IMR-90 (cell line): ENCODE results near the gene LRPPRC.

Experiments
- CTCF ChIP-seq: conservative IDR thresholded peaks from 2 replicates; pipeline ENCODE4 v1.5.1; 2012; ENCODE audit warnings: mild to moderate bottlenecking, low read depth, low read length, improper control_type of control experiment
- MAZ ChIP-seq: IDR thresholded peaks from 2 replicates; pipeline ENCODE4 v1.6.1; 2012; ENCODE audit warnings: low read depth, mild to moderate bottlenecking, low read length, improper control_type of control experiment, moderate library complexity, borderline replicate concordance
- POLR2A ChIP-seq: IDR thresholded peaks from 2 replicates; pipeline ENCODE4 v1.6.1; 2012; ENCODE audit warnings: mild to moderate bottlenecking, low read depth, low read length
- USF2 ChIP-seq: fragments of 150-350 bp; IDR thresholded peaks from 2 replicates; pipeline ENCODE4 v1.6.1; 2017; ENCODE audit warnings: mild to moderate bottlenecking, antibody characterized with exemption, low read length, low read depth

- no peak for TF ChIP-seq USF2
- TF ChIP-seq CTCF = no peak
- no peak for TF ChIP-seq POLR2A
- TF ChIP-seq MAZ = no peak
Observed at GRCh38 chr2:43993437-43993836, 2.4 kb downstream of the LRPPRC start.
